Adipocyte (in vitro differentiated cells): ENCODE measurements around the gene CRYBG2.
"Not testable (repeated sequence)": the region's sequence is repeated elsewhere in the genome, so short reads cannot be mapped to it uniquely, and the experiment has no call there.

ENCODE experiments used
- DNase-seq: peaks from one replicate; pipeline ENCODE4 v3.0.0-alpha.2; 2015; ENCODE audit warnings: low read depth
- H3K27me3 ChIP-seq: replicated peaks from 2 replicates; pipeline ENCODE4 v1.7.0; 2013; ENCODE audit warnings: mild to moderate bottlenecking, low read length, moderate library complexity; ENCODE audit not compliant: control insufficient read depth, insufficient read depth
- H3K36me3 ChIP-seq: 2 replicates; pipeline ENCODE4 v1.7.0; 2013; ENCODE audit warnings: low read length, mild to moderate bottlenecking, moderate library complexity; ENCODE audit not compliant: control insufficient read depth, insufficient read depth, severe bottlenecking
- H3K4me1 ChIP-seq: 2 replicates; pipeline ENCODE4 v1.7.0; 2013; ENCODE audit warnings: mild to moderate bottlenecking, low read length, moderate library complexity; ENCODE audit not compliant: control insufficient read depth, insufficient read depth
- H3K4me3 ChIP-seq: 2 replicates; pipeline ENCODE4 v1.7.0; 2013; ENCODE audit warnings: mild to moderate bottlenecking, low read length, moderate library complexity
- H3K9ac ChIP-seq: 2 replicates; pipeline ENCODE4 v1.7.0; 2013; ENCODE audit warnings: mild to moderate bottlenecking, low read length, moderate library complexity
- H3K9me3 ChIP-seq: 2 replicates; pipeline ENCODE4 v1.7.0; 2013; ENCODE audit warnings: mild to moderate bottlenecking, low read length, moderate library complexity; ENCODE audit not compliant: control insufficient read depth

CRYBG2 gene

DNA sequence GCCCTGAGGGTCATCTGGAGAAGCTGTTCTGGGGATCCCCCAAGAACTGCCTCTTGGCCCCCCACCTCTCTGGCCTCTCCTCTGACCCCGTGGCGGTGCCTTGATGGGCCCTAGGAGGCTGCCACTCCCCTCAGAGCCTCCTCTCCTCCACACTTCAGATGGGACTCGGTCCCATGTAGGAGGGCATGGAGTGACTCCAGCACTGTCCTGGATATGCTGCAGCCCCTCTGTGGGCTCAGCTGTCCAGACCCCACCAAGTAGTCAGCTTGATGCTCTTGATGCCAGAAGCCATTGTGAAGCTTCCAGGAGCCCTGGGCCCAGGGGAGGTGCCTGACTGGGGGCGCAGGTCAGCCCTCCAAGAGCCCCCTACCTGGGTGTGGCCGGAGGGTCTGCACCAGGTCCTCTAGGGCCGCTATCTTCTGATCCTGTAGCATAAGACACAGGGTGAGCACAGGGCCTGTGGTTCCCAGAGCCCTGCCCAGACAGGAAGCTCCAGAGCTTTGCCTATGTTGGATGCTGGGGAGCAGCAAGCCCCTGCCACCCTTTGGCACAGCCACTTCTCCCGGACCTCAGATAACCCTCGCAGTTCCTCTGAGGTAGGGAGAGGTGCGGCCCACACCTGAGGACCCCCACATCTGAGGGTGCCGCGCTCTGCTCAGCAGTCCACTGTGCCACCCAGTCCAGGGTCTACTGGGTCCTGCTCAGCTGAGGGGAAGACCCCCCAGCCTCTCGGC lies 56.7 kb downstream of the CRYBG2 start:
- H3K9me3 ChIP-seq, result no peaks in the 10 kb centered on the region
- H3K9ac ChIP-seq, result no peak overlapping the region
- H3K4me3 ChIP-seq, result no peak overlapping the region
- H3K4me1 ChIP-seq, result peaks cover 14% of the 10 kb centered on the region
- no peak for DNase-seq
- H3K27me3 ChIP-seq, result no peaks in the 10 kb centered on the region
- peaks cover 22% of the 10 kb centered on the region for H3K36me3 ChIP-seq

- H3K36me3 ChIP-seq, result peaks cover 22% of the 10 kb centered on the region
- H3K4me3 ChIP-seq, result no peak overlapping the region
- no peak overlapping the region for H3K9ac ChIP-seq
- H3K27me3 ChIP-seq, result no peaks in the 10 kb centered on the region
- DNase-seq, result no peak
- H3K9me3 ChIP-seq, result no peaks in the 10 kb centered on the region
- H3K4me1 ChIP-seq, result peaks cover 7% of the 10 kb centered on the region
Measured at GRCh38 chr1:26296340-26297056, 57.4 kb downstream of the CRYBG2 start.

- no peak overlapping the region for H3K9ac ChIP-seq
- H3K4me3 ChIP-seq, result no peak overlapping the region
- H3K27me3 ChIP-seq, result no peaks in the 10 kb centered on the region
- no peaks in the 10 kb centered on the region for H3K4me1 ChIP-seq
- peaks cover 22% of the 10 kb centered on the region for H3K36me3 ChIP-seq
- no peaks in the 10 kb centered on the region for H3K9me3 ChIP-seq
- DNase-seq, result no peak
Measured at GRCh38 chr1:26295194-26296138, 58.5 kb downstream of the CRYBG2 start.

GRCh38 chr1:26293911-26294463 lies 59.9 kb downstream of the CRYBG2 start:
- Histone ChIP-seq H3K4me1 (no peaks in the 10 kb centered on the region), H3K9ac (no peak overlapping the region), H3K4me3 (no peak overlapping the region), H3K9me3 (no peaks in the 10 kb centered on the region), H3K36me3 (peaks cover 22% of the 10 kb centered on the region), H3K27me3 (no peaks in the 10 kb centered on the region)
- DNase-seq, result no peak

GRCh38 chr1:26292735-26293134 lies 61.2 kb downstream of the CRYBG2 start:
- H3K9me3 ChIP-seq, DNase-seq, H3K4me1 ChIP-seq, H3K27me3 ChIP-seq, H3K4me3 ChIP-seq, H3K9ac ChIP-seq: not testable (repeated sequence)
- H3K36me3 ChIP-seq, result peaks cover 22% of the 10 kb centered on the region

DNA sequence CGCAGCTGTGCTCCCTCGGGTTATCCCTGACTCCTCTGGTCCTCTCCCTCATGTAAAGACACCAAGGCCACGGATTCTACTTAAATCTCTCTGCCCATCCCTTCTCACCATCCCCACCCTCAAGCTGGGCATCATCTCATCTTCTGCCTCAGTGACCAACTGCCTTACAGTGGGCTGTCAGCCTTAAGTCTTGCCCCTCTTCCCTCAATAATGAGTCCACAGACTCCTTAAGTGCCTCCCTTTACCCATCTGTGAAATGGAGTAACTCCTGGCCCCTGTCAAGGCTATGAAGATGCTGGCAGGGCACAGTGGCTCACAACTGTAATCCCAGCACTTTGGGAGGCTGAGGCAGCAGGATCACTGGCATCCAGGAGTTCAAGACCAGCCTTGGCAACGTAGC lies 62.0 kb downstream of the CRYBG2 start:
- Histone ChIP-seq H3K4me1 (peaks cover 15% of the 10 kb centered on the region), H3K9ac (no peak overlapping the region), H3K9me3 (no peaks in the 10 kb centered on the region), H3K4me3 (no peak overlapping the region), H3K27me3 (no peaks in the 10 kb centered on the region), H3K36me3 (peaks cover 22% of the 10 kb centered on the region)
- DNase-seq, result no peak

DNA sequence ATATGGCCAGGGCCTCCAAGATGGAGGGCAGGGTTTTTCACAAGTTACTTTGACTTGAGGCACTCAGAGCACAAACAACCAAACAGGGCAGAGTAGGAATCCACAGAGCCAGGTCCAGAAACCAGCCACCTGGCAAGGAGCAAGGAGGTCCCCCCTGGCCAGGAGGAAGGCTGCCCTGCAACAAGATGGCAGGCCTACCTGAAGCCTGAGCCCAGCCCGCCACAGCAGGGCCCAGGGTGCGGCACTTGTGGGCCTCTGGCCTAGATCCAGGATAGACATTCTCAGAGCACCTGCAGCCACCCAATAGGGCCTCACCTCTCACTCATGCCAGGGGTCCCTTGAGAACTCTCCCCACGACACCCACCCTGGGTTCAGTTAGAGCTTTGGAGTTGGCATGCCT lies 62.5 kb downstream of the CRYBG2 start:
- no peaks in the 10 kb centered on the region for H3K27me3 ChIP-seq
- H3K9me3 ChIP-seq, result no peaks in the 10 kb centered on the region
- H3K4me1 ChIP-seq, result peaks cover 18% of the 10 kb centered on the region
- no peak overlapping the region for H3K4me3 ChIP-seq
- H3K36me3 ChIP-seq, result peaks cover 17% of the 10 kb centered on the region
- no peak for DNase-seq
- H3K9ac ChIP-seq, result no peak overlapping the region

DNA sequence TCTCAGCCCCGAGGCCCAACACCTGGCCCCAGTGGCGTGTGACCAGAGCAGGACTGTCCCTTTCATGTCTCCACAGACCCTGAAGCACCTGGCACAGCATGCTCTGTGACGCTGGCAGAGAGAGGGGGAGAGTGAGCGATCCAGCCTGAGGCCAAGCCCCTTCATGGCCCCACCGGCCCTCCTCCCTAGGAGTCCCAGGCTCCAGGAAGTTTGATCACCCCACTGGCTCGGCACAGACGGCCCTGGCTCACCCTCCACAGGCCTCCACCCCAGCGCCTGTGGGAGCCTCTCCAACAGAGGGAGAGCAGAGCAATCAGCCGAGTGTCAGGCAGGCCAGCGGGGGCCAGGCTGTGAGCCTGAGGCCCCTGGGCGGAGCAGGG lies 63.1 kb downstream of the CRYBG2 start:
- DNase-seq, result no peak
- no peaks in the 10 kb centered on the region for H3K27me3 ChIP-seq
- H3K9ac ChIP-seq, result no peak overlapping the region
- peaks cover 22% of the 10 kb centered on the region for H3K4me1 ChIP-seq
- peaks cover 11% of the 10 kb centered on the region for H3K36me3 ChIP-seq
- no peaks in the 10 kb centered on the region for H3K9me3 ChIP-seq
- no peak overlapping the region for H3K4me3 ChIP-seq

DNA sequence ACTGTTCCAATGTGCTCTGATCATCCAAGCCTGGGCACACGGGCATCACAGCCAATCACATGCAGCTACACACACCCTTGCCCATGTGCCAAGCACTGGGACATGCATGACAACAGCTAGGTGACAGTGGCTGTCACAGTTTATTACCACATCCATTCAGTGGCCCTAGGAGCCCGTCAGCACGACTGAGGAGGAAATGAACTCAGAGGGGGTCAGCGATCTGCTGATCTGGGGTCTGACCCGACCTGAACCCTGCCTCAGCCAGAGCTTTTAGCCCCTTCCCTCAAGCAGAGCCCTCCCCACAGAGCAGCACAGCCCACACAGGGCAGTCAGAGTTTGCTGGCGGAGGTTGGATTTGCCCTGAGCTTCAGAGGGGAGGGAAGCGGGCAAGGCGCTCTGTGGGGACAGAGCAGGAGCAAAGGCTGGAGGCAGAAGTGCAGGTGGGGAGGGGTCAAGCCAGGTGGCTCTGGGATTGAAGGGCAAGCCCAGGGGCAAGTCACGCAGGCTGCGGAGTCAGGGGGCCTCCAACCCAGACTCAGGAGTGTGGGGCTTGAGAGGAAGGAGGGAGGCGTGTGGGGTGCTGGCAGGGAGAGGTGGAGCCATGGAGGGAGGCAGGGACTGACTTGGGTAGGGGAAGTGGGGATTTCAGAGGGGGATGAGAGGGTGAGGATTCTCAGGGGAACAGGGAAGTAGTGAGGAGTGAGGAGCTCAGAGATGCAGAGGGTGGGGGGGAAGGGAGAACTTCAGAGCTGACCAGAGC lies 63.6 kb downstream of the CRYBG2 start:
- Histone ChIP-seq H3K4me1 (peaks cover 27% of the 10 kb centered on the region), H3K9ac (no peak overlapping the region), H3K36me3 (peaks cover 6% of the 10 kb centered on the region), H3K27me3 (no peaks in the 10 kb centered on the region), H3K9me3 (no peaks in the 10 kb centered on the region), H3K4me3 (no peak overlapping the region)
- DNase-seq, result no peak

DNA sequence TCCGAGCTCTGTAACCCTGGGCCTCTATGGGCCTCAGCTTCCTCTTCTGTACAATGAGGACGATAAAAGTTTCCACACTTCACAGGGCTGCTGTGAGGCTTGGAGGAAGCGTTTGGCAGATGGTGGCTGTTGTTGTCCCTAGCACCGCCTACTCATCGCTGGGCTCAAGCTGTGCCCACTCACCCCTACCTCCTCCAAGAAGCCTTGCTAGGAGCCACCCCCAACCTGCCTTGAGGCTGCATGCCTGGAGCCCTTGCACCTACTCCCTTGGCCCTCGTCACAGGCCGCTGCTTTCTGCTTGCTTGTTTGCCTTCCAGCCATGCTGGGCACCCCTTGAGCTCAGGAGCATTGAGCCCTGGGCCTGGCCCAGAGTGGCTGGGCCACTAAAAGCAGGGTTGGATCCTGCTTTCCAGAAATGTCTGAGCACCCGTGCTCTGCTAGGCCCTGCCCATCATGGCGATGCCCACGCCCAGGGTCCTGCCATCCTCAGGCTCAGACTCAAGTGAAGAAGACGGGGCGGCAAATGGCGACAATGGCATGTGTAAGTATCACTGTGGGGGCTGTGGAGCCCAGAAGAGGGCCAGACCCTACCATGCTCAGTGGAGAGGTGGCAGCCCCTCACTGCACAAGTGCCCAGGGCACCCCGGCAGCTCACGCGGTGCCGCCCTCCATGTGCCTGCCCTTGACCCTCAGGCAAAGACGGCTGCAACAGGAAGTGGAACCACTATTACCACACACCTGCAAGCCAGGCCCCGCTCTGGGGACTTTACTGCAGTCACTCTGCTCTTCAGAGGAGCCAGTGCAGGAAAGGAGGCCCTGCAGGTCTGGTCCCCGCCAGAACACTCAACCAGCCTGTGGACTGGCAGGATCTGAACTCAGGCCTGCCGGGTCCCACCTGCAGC lies 64.5 kb downstream of the CRYBG2 start:
- no peaks in the 10 kb centered on the region for H3K9me3 ChIP-seq
- no peak overlapping the region for H3K4me3 ChIP-seq
- peaks cover 6% of the 10 kb centered on the region for H3K36me3 ChIP-seq
- no peak overlapping the region for H3K9ac ChIP-seq
- H3K27me3 ChIP-seq, result no peaks in the 10 kb centered on the region
- peaks cover 35% of the 10 kb centered on the region for H3K4me1 ChIP-seq
- DNase-seq, result no peak
